Erythroblast (primary cell): ENCODE results near the gene IL5RA.

Source experiments
- GATA1 ChIP-seq: IDR thresholded peaks from 2 replicates; pipeline ENCODE4 v1.6.1; 2011; ENCODE audit warnings: low read depth, mild to moderate bottlenecking, control low read depth, low read length, moderate library complexity
- POLR2A ChIP-seq: IDR thresholded peaks from 2 replicates; pipeline ENCODE4 v1.6.1; 2011; ENCODE audit warnings: mild to moderate bottlenecking, low read length

DNA sequence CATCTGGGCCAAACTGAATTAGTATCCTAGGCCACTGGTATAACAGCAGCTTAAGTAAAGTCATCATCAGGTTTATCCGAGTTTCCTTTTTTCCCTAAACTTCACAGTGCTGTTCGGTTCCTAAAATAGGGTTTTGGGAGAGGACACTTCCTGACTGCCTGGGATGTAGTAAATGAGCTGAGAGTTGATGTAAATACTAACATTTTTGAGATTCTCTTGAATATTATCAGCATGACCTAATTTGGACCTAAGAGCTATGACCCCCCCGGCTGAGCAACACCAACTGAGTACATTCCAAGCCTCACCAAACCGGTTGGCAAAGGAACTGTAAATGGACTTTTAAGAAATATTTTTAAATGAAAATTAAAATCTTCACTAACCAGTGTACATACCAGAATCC is 78.8 kb downstream of the IL5RA start:
- TF ChIP-seq POLR2A: no peak
- no peak for TF ChIP-seq GATA1
